ENCODE data around the gene BPTF.
"Not testable (repeated sequence)": the region's sequence is repeated elsewhere in the genome, so short reads cannot be mapped to it uniquely, and the experiment has no call there.

The BPTF gene

DNA sequence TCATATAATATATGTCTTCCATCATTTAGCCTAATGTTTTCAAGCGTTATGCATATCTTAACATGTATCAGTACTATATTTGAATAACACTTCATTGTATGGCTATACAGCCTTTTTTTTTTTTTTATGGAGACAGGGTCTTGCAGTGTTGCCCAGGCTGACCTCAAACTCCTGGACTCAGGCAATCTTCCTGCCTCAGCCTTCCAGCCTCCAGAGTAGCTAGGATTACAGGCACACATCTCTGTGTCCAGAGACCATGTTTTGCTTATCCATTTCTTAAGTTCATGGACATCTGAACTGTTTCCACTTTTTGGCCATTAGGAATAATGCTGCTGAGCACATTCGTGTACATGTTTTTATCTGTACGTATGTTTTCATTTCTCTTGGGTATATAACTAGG lies 7.8 kb downstream of the BPTF start:
- DNase-seq (ENCODE audit: low read depth), result no peak

DNA sequence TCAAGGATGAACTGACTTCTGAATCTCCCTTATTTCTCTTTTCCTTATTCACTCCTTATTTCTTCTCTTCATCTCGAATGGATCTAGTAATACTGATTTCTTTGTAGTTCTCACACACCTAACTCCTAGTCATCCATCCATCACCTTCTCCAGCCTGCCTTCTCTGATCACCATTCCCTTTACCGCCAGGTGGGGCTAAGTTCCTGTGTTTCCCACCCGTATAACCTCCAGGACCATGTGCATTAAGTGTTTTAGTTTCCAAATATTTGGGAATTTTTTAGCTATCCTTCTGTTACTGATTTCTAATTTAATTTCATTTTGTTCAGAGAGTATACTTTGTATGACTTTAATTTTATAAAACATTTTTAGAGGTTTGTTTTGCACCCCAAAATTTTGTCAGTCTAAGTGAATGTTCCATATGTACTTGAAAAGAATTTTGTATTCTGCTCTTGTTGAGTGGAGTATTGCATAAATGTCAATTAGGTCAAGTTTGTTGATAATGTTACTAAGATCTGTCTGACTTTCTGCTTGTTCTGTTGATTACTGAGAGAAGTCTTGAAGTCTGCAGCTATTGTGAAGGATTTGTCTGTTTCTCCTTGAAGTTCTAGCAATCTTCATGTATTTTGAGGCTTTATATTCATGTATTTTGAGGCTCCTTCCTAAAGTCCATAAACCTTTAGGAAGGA lies 8.8 kb downstream of the BPTF start:
- no peak for DNase-seq (ENCODE audit: low read depth)

DNA sequence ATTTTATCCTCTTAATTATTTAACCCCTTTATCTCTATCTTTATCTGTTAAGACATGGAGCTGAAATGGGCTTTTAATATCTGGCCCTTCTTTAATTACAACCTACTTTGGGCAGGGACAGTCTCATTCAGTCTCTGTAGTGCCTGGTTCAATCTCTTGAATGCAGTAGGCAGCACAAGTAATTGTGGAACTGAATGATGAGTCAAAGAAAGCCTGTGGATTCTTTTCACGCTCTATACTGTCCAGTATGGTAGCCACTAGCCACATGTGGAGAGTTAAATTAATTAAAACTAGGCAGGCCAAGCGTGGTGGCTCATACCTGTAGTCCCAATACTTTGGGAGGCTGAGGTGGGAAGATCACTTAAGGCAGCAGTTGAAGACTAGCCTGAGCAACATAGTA lies 9.3 kb downstream of the BPTF start:
- no peak for DNase-seq (ENCODE audit: low read depth)

DNA sequence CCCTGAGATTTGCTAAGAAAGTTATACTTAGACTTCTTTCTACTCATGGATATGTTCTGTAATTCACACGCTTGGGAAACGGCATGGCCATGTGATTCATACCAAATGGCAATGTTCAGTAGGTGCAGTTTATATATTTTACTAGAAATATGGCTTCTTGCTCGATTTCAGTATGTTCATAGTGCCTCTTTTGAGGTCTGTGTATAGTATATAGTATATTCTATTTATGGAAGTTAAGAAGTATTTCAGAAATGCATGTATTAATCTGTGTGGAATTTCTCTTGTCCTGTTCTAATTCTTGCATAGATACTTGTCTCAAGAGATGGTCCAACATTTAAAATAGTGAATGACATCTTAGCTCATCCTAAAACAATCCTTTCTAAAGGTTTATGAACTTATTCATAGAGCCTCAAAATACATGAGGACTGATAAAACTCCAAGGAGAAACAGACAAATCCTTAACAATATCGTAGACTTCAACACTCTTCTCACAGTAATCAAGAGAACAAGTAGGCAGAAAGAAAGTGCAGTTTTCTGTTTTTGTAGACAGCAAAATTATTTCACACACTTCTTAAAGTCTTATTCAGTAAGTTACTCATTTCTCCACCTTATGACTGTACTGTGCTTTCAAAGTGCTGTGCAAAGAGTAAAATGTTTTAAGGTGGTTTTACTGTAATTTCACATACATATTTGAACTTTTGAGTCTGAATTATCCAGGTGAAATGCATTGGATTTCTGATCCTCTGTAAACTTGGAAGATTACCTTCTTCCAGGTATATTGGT lies 11.1 kb downstream of the BPTF start:
- no peak for DNase-seq (ENCODE audit: low read depth)

DNA sequence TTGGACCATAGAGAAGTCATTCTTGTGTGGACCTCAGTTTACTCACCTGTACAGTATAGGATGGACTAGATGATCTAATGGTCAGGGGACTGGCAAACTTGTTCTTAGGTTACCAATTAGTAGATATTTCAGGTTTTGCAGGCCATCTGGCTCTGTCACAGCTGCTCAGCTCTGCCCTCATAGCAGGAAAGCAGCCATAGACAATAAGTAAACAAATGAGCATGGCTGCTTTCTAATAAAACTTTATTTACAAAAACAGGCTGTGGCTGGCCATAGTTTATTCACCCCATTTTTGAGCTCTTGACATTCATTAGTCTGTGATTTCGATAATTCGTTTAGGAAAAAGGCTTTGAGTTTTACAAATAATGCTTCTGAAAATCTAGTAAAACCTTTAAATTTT lies 12.7 kb downstream of the BPTF start:
- no peak for DNase-seq (ENCODE audit: low read depth)

DNA sequence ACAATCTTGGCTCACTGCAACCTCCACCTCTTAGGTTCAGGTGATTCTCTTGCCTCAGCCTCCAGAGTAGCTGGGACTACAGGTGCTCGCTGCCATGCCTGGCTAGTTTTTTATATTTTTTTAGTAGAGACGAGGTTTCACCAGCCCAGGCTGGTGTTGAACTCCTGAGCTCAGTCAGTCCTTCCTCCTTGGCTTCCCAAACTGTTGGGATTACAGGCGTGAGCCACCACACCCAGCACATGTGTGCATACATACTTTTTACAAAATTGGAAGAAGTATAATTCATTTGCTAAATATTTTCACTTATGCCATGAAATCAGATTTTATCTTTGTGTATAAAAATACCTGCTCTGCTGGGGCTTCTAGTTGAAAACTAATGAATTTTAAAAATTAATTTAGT lies 13.2 kb downstream of the BPTF start:
- no peak for DNase-seq (ENCODE audit: low read depth)

DNA sequence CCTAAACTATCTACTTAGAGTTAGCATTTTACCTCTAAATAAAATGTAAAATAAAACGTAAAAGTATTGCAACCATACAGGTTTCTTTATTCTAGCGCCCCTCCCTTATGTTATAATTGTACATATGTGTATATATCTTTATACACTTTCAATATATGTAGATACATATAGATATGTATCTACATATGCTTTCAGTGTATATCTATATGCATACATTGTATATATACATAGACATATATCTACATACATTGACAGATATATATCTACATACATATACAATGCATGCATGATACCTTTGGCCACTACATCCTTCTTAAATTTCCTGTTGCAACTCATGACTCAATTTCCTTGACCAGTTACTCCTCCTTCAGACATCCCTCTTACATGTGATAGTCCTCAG lies 16.7 kb downstream of the BPTF start:
- DNase-seq (ENCODE audit: low read depth), result no peak

DNA sequence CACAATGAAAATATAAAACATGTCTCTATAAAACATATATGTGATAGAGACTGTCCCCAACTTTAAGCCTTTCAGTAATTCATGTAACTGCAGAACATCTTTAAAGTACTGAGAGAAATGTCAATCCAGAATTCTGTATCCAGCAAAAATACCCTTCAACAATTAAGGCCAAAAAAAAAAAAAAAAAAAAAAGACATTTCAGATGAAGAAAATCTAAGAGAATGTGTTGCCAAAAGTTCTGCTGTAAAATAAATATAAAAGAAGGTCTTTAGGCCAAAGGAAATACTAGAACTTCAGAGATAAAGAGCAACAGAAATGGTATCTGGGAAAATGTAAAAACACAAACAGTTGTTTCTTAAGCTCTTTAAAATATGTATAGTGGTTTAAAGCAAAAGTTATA lies 17.3 kb downstream of the BPTF start:
- no peak for DNase-seq (ENCODE audit: low read depth)

DNA sequence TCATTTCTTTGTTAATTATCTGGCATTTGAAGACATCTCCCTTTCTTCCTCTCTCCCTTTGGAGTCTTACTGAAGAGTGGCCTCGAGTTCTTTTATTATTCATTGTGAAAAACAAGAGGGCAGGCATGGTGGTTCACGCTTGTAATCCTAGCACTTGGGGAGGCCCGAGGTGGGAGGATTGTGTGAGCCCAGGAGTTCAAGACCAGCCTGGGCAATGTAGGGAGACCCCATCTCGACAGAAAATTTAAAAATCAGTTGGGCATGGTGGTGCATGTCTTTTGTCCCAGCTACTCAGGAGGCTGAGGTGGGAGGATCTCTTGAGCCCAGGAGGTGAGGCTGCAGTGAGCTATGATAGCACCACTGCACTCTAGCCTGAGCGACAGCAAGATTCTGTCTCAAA lies 20.1 kb downstream of the BPTF start:
- no peak for DNase-seq (ENCODE audit: low read depth)

DNA sequence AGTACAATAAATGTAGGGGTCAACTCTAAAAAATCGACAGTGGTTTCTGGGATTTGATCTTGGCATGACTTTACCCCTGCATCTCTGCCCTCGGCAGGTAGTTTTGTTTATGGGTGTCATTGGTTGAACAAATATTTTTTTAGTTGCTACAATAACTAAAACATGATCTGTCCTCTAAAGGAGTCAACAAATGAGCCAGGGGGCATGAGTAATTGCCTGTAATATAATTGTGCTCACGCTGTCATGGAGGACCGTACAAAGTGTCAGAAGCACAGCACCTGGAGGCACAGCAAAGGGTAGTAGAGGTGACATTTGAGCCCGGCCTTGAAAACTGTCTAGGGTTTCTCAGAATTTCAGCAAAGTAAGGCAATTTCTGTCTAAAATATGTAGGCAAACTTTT lies 22.9 kb downstream of the BPTF start:
- not testable (repeated sequence) for DNase-seq (ENCODE audit: low read depth)

DNA sequence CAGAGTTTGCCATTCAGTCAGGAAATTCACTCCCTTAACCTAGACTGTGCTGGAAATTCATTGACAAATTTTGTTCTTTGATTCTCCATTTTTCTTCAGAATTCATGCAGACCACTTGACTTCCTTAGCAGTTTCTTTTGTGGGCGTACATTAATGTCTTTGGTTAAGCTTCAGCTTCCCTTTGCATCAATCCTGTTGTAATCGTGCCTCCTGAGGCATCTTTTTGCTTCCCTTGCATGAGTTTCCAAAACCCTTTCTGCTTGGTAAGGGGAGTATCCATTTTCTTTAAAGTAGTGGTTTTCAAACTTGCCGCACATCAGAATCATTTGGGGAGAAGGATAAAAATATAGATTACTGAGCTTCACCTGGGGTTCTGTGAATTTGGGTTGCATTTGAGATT lies 23.5 kb downstream of the BPTF start:
- DNase-seq (ENCODE audit: low read depth), result not testable (repeated sequence)

DNA sequence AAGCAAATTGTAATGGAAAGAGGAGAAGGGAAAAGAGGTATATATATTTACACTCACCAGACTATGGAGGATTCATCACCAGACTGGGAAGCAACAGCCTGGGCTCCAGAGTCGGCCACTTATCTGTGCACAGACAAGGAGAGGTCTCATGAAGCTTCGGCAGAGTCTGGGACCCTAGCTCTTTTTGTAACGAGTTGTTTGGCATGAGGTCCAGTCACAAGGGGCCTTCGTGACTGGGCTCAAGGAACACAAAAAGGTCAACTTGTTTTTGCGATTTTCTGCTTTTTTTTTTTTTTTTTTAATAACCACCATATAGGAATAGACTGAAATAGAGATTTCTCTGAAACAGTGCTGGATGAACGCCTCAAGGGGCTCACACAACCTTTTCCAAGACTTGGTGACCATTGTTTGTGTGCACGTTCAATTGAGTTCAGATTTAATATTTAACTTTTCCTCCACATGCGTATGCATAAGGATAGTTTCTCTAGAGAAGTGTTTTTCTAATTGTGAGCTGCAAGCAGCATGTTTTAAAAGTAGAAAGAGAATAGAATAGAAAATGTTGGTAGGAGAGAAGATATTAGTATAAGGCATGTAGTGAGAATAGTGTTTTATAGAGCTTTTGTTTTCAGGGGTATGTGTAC lies 25.8 kb downstream of the BPTF start:
- DNase-seq (ENCODE audit: low read depth), result no peak

DNA sequence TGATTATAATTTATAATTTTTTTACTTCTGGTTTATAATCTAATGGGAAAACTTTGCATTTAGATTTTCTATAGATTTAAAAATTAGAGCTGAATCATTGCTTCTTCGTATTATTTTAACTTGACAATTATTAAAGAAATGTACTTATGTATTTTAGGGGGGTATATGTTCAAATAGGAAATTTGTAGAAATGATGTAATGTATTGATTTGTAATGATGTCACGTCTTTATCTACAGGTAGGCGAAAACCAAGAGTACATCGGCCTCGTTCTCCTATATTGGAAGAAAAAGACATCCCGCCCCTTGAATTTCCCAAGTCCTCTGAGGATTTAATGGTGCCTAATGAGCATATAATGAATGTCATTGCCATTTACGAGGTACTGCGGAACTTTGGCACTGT lies 28.4 kb downstream of the BPTF start:
- DNase-seq (ENCODE audit: low read depth), result no peak

DNA sequence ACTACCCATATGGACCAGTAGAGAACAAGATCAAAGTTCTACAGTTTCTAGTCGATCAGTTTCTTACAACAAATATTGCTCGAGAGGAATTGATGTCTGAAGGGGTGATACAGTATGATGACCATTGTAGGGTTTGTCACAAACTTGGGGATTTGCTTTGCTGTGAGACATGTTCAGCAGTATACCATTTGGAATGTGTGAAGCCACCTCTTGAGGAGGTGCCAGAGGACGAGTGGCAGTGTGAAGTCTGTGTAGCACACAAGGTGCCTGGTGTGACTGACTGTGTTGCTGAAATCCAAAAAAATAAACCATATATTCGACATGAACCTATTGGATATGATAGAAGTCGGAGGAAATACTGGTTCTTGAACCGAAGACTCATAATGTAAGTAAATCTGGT lies 29.1 kb downstream of the BPTF start:
- DNase-seq (ENCODE audit: low read depth), result no peak

DNA sequence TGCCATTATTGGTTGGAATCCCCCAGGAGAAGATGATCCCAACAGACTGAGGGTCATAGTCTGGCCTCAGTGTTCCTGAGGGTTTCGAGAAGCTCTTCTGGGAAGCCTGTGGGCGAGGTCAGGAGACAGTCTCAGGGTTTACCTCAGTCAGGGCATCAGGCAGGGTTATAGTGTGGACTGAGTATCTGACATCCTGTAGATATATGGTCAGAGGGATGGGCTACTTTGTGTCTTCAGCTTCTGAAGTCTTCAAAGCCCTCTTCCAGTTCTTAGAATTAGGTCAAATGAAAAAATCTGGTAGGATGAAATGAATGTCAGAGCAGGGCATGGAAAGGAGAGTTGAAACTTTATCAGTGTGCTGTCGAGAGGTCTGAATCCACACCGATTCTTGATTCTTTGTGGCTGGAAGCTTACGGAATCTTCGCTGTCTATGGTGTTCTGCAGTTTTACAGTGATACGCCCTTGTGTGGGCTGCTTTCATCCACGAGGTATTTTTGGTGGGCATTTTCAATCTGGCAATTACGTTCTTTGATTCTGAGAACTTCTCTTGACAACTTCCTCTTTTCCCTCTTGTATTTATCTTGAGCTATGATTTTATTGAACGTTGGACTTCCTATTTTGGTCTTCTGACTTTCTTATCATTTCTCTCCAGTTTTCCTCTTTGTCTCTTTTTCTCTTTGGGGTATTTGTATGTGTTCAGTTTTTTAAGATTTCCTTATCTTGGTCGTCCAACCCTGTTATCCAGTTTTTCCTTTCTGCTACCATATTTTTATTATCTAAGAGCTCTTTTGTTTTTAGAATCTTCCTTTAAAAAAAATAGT lies 30.4 kb downstream of the BPTF start:
- DNase-seq (ENCODE audit: low read depth), result no peak

DNA sequence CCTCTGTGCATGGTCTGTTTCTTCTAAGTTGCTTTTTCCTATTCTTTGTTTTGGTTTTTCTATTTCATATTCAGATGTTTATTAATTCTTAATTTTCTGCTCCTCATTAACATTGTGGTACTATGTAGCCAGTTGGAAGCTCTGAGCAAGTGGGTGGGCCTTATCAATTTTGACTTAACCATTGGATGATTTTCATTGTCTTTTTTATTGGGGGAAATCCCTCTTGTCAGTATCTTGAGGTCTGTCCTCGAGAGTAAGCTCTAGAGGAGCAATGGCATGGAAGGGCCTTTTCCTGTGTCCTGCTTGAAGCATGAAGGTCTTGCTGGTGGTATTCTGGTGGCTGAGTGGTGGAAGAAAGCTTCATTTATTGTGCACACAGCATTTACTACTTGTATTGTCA lies 31.1 kb downstream of the BPTF start:
- not testable (repeated sequence) for DNase-seq (ENCODE audit: low read depth)

DNA sequence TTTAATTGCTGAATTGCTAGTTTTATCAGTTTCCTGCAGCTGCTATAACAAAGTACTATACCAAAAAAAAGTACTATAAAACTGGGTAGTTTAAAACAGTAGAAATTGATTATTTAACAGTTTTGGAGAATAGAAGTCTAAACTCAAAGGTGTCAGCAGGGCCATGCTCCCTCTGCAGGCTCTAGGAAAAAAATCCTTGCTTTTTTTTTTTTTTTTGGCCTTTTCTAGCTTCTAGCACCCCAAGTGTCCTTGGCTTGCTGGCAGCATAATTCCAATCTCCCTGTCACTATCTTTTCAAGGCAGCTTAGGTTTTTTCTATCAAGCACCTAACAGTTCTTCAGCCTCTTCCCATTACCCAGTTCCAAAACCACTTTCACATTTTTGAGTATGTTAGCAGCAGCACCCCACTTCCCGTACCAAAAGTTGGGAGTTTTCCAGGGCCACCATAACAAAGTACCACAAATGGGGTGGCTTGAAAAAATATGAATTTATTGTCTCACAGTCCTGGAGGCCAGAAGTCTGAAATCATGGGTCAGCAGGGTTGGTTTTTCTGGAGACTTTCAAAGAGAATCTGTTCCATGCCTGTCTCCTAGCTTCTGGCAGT lies 37.4 kb downstream of the BPTF start:
- no peak for DNase-seq (ENCODE audit: low read depth)

DNA sequence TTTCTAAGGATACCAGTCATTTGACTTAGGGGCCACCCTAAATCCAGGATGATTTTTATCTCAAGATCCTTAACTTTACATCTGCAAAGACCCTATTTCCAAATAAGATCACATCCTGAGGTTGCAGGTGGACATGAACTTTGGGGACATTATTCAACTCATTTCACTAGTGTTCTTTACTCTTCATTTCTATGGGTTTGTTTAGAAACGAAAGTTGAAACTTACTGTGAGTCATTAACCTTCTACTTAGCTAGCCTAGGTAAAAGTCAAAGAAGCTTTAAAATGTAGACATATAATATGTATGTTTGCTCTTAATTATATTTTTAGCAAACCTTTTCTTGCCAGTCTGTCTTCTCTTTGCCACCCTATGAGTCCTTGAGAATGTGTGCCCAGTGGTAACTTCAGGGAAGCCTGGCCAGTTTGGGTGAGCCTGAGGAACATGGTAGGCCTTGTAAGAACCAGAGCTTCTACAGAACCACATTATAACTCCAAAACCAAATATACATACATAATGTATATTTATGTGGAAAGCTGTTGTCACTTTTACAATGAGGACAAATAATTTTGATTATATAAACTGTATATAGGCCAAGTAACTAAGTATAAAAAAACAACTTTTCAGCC lies 38.4 kb downstream of the BPTF start:
- no peak for DNase-seq (ENCODE audit: low read depth)

DNA sequence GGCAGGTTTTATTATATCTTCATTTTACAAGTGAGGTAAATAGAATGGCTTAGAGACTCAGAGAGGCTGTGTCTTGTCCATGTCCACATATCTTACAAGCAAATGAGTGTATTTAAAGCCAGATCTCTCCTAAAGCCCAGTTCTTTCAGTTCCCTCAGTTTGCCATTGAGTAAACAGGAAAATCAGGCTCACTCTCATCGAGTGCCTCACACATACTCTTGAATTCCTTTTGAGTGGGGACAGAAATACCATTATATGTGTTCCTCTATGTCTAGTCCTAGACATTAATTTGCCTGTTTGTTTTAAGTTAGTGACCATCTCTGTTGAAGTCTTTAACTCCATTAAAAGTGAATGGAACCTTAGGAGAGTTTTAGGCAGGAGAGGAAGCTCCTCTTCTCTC lies 40.1 kb downstream of the BPTF start:
- DNase-seq (ENCODE audit: low read depth), result no peak

DNA sequence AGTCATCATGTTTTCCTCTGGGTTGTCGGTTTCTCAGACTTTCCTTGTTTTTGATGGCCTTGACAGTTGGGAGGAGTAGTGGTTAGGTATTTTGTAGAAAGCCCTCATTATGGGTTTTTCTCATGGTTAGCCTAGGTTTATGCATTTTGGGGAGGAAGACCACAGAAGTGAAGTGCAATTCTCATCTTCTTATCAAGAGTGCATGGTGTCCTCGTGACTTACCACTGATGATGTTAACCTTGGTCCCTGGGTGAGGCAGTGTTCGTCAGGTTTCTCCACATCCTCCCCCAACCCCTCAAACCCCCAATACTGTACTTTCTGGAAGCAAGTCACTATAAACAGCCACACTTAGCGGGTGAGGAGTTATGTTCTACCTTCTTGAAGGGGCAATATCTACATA lies 42.3 kb downstream of the BPTF start:
- no peak for DNase-seq (ENCODE audit: low read depth)

DNA sequence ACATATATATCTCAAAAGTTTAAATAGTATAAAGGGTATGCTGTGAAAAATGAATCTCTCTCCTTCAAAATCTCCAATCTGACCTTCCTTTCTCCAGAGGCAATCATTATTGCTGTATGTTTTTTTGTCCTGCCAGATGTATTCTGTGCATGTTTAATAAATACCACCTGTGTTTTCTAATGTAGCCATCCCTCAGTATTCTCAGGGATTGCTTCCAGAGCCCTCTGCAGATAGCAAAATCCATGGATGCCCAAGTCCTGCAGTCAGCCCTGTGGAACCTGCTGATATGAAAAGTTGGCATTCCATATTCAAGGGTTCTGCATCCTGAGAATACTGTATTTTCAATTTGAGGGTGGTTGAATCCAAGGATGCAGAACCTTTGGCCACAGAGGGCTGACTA lies 42.9 kb downstream of the BPTF start:
- no peak for DNase-seq (ENCODE audit: low read depth)

DNA sequence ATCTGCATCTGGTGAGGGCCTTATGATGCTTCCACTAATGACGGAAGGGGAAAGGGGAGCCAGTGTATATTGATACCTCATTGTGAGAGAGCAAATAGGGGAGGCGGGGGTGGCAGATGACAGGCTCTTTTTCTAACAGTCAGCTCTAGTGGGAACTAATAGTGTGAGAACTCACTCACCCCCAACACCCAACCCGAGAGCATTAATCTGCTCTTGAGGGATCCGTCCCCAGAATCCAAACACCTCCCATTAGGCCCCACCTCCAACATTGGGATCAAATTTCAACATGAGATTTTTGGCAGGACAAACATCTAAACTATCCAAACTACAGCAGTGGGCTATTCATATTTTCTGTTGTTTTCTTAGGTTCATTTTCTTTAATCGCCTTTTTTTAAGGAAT lies 54.4 kb downstream of the BPTF start:
- no peak for DNase-seq (ENCODE audit: low read depth)

Data from activated T-cell treated with anti-CD3 and anti-CD28 coated beads for 24 hours (primary cell).